A673 (cell line): ENCODE results near the gene DNMBP.

ENCODE experiments used
- CTCF ChIP-seq: fragments of 300-800, 200-600 bp; sonication (generic); conservative IDR thresholded peaks from 2 replicates; pipeline ENCODE4 v1.5.1; 2017; ENCODE audit warnings: low read depth, mild to moderate bottlenecking, antibody characterized with exemption, low read length, moderate library complexity, mixed read lengths
- EZH2 ChIP-seq: fragments of 200-600 bp; sonication (generic); IDR thresholded peaks from 2 replicates; pipeline ENCODE4 v1.6.1; 2017; ENCODE audit warnings: borderline replicate concordance, low read depth, mild to moderate bottlenecking, mixed read lengths, antibody characterized with exemption, low read length; ENCODE audit not compliant: poor library complexity, severe bottlenecking

DNA sequence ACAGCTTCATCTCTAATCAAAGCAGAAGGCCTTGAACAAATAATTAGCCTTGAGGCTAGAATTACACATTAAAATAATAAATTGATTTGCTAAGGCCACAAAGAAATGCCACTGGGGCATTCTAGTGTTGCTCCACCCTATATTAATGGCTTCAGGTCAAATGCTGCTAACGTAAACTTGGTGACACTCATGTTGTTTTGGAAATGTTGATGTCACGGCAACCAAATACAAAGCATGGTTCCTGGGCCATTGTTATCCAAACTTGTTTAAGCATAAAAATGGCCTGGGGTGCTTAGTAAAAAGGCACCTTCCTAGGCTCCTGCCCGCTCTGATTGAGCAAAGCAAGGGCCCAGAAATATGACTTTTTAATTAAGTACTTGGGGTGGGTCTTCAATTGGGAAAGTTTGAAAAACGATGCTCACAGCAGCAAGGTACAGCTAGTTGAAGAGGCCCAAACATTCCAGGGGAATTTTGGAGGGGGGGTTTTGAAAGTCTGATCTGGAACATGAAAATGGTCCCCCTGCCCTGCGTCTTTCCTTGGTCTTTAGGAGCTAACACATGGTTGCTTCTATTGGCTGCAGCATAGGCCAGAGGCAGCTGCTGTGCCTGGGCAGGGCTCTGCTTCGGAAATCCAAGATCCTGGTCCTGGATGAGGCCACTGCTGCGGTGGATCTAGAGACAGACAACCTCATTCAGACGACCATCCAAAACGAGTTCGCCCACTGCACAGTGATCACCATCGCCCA, 159.6 kb downstream of the DNMBP start:
- TF ChIP-seq CTCF, result no peak
- TF ChIP-seq EZH2, result no peak
